GM19397 (cell line): ENCODE measurements around the gene HINFP.

Source experiments
- ATAC-seq: cut with Tn5 transposase; IDR thresholded peaks from one replicate; pipeline ENCODE4 v1.9.1; 2021; ENCODE audit warnings: mild to moderate bottlenecking, moderate library complexity; ENCODE audit not compliant: unreplicated experiment

HINFP gene, protein sequence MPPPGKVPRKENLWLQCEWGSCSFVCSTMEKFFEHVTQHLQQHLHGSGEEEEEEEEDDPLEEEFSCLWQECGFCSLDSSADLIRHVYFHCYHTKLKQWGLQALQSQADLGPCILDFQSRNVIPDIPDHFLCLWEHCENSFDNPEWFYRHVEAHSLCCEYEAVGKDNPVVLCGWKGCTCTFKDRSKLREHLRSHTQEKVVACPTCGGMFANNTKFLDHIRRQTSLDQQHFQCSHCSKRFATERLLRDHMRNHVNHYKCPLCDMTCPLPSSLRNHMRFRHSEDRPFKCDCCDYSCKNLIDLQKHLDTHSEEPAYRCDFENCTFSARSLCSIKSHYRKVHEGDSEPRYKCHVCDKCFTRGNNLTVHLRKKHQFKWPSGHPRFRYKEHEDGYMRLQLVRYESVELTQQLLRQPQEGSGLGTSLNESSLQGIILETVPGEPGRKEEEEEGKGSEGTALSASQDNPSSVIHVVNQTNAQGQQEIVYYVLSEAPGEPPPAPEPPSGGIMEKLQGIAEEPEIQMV

DNA sequence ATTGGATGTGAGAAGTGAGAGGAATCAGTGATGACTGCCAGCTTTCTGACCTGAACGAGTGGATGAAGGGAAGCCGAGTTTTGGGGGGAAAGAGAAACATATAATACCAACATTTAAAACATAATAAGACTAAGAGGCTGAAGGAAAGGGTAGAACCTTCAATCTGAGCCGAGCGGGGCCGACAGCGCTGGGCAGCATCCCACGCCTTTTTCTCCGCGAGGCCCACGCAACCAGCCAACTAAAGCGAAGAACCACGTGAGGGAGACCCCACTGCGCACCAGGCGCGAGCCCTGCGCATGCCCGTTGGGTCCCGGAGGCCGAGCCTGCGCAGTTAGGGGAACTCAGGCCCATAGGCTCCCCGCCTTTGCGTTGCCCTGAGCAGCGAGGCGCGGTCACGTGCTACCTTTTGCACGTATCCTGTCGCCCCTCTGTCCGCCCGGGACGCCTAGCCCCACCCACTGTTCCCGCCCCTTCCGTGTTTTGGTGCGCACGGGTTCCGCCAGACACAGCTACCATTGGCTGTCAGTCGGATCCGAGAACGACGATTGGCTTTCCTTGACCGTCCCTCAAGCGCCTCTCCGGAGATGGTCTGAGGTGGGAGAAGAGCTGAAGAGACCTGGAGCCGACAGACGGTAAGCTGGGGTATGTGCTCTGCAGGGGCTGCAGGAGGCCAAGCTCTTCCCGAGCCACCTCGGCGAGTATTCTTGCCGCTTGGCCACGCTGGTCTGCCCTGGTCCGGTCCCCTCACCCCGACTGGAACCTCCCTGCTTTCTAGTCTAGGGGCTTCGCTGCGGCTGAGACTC lies at the start of gene HINFP:
TSS of gene HINFP (plus strand) at position 573 of the 803 bp plus-strand sequence. CDS start 5,365 bp downstream, outside the sequence.
- ATAC-seq = peak; percentile 96

DNA sequence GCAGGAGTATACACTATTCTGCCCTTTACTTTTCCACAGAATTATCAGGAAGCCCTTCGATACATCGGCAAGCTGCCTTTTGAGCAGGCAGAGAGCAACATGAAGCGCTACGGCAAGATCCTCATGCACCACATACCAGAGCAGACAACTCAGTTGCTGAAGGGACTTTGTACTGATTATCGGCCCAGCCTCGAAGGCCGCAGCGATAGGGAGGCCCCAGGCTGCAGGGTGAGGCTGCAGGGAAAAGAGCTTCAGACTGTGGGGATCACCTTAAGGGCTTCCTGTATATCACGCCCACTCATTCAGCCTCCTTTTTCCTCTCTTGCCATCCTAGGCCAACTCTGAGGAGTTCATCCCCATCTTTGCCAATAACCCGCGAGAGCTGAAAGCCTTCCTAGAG lies 43.5 kb upstream of the HINFP start:
- ATAC-seq = no peak

DNA sequence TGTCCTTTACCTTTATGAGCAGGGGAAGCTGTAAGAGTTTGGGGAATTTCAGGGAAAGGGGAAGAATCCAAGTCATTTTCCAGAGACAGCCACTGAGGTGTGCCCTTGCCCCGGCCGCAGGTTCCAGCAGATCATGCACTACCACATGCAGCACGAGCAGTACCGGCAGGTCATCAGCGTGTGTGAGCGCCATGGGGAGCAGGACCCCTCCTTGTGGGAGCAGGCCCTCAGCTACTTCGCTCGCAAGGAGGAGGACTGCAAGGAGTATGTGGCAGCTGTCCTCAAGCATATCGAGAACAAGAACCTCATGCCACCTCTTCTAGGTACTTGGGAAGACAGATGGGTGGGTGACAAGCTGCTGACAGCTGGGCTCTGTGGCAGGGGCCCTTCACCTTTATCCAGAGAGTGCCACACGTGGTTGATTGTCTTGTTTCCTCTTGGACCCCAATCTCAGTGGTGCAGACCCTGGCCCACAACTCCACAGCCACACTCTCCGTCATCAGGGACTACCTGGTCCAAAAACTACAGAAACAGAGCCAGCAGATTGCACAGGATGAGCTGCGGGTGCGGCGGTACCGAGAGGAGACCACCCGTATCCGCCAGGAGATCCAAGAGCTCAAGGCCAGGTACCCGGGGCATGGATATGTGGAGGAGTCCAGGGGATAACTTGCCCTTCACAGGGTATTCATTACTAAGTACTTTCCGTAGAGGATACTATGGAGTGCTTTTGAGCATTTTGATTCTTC lies 42.5 kb upstream of the HINFP start:
- ATAC-seq = no peak

DNA sequence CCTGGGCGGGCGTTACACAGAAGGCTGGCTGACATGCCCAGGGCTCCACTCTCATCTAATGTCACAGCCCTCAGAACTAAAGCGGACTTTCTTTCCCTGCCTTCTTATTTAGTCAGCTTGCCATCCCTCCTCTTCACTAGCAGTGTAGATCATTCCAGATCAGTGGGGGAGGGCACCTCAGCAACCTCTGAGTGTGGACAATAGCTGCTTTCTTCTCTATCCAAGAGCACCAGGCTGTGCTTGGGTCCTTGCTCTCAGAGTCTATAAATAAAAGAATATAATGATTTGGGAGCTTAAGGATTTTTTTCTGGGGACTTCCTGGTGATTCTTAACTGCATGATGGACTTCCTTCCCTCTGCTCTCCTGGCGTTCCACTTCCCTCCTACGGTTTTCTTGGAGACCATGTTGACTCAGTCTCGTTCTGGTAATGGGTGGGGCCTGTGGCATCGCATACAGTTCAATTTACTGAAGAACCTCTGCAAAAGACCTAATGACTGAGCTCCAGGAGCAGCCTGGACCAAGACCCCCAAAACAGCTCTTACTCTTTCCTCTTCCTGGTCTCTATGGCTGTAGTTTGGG lies 39.6 kb upstream of the HINFP start:
- ATAC-seq = no peak

DNA sequence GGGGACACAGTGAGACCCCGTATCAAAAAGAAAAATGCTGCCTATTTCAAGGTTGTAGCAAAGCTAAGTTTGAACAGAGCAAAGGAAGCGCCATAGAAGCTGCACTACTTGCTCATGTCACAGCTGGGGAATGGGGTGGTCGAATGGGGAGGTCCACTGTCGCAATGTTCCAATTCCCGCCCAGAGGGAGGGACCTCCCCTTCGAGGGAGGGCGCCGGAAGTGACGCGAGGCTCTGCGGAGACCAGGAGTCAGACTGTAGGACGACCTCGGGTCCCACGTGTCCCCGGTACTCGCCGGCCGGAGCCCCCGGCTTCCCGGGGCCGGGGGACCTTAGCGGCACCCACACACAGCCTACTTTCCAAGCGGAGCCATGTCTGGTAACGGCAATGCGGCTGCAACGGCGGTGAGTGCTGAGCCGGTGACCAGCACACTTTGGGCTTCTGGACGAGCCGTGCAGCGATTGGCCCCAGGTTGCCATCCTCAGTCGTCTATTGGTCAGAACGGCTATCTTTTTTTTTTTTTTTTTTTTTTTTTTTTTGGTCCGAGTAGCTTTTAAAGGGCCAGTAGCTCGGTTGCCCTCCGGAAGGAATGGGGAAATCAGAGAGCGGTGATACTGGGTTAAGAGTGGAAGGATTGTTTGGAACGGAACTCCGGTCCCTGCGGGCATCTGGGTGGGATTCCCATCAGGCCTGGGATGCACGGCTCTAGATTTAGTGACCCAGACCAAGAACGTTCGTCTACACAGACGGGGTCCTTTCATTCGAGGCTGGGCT lies 36.5 kb upstream of the HINFP start, which contains the start of gene HMBS:
TSS of gene HMBS (plus strand) at position 219 of the 774 bp plus-strand sequence. CDS start at position 372, 153 bp downstream.
- peak; percentile 92 for ATAC-seq

DNA sequence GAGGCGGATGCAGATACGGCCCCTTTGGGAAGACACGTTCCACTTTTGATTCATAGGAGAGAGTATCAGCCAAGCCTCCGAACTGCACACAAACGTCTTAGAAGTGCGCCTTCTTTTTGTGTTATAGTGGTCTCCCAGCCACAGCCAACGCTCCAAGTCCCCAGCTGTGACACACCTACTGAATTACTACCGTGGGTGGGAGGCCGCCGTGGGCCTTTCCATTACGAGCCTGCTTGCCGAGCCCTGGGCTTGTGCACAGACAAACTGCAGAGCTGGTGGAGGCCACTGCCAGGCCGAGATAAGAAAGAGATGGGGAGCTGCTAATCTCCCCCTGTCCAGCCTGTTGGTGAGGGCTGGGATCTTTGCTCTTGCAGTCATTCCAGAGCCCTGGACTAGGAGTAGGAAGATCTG lies 35.9 kb upstream of the HINFP start:
- ATAC-seq = peak; percentile 12

DNA sequence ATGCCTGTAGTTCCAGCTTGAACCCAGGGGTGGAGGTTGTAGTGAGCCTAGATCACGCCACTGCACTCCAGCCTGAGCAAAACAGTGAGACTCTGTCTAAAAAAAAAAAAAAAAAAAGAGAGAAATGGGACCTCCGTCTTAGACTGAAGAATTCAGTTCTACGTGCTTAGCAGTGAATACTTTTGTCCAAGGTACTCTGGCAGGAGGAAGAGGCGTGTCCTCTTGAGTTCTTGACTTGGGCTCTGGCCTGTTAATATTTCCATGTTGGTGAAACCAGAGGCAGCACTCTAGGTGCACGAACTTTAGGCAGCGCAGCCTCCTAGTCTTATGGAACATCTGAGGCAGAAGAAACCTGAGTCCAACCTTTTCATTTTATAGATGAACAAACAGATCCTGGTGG lies 34.3 kb upstream of the HINFP start:
- no peak for ATAC-seq

DNA sequence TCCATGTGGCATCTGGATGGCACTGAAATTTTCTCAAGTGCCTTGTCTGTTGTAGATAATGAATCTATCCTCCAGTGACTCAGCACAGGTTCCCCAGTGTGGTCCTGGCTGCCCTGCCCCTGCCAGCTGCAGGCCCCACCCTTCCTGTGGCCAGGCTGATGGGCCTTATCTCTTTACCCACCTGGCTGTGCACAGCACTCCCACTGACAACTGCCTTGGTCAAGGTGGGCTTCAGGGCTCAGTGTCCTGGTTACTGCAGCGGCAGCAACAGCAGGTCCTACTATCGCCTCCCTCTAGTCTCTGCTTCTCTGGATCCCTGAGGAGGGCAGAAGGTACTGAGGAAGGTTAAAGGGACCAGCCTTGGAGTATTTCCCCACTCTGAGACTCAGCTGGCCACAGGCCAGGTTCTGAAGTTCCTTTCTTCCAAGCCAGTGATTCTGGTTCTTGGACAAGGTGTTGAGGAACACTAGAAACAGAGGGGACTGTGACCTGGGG lies 33.6 kb upstream of the HINFP start:
- no peak for ATAC-seq

DNA sequence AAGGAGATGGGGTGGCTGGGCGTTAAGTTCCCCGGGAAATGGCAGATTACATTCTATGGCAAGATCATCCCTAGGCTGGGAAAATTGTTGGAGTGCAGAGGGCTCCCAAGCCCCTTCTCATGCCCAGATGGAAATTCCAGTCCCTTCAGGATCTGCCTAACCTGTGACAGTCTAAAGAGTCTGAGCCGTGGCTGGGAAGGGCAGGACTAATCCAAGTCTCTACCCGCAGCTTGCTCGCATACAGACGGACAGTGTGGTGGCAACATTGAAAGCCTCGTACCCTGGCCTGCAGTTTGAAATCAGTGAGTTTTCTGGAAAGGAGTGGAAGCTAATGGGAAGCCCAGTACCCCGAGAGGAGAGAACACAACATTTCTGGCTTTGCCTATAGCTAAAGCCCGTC lies 33.0 kb upstream of the HINFP start:
- ATAC-seq = no peak

DNA sequence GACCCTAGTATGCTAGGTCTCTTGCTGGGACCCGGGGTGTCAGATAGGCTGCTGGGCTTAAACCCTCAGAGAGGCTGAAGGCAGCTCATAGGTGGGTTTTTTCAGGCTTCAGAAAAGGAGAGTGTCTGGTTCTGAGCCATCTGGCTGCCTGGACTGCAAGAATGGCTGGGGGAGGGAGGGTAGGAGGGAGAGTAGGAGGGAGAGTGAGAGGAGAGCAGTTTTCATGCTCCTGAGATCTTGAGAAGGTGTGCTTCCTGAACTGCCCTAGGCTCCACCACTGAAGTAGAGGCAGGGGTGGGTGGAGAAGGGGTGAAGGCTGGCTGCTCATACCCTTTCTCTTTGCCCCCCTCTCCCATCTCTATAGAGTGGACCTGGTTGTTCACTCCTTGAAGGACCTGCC lies 32.1 kb upstream of the HINFP start:
- no peak for ATAC-seq

DNA sequence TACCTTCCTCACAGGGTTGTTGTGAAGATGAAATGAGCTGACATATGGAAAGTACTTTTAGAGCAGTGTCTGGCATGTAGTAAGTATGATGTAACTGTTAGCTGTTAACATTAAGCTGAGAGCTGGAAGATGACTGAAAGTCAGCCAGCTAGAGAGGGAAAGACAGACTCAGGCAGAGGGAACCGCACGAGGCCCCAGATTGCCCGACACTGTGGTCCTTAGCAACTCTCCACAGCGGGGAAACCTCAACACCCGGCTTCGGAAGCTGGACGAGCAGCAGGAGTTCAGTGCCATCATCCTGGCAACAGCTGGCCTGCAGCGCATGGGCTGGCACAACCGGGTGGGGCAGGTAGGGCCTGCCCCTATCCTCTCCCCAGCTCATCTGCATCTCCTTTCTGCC lies 30.2 kb upstream of the HINFP start:
- no peak for ATAC-seq

DNA sequence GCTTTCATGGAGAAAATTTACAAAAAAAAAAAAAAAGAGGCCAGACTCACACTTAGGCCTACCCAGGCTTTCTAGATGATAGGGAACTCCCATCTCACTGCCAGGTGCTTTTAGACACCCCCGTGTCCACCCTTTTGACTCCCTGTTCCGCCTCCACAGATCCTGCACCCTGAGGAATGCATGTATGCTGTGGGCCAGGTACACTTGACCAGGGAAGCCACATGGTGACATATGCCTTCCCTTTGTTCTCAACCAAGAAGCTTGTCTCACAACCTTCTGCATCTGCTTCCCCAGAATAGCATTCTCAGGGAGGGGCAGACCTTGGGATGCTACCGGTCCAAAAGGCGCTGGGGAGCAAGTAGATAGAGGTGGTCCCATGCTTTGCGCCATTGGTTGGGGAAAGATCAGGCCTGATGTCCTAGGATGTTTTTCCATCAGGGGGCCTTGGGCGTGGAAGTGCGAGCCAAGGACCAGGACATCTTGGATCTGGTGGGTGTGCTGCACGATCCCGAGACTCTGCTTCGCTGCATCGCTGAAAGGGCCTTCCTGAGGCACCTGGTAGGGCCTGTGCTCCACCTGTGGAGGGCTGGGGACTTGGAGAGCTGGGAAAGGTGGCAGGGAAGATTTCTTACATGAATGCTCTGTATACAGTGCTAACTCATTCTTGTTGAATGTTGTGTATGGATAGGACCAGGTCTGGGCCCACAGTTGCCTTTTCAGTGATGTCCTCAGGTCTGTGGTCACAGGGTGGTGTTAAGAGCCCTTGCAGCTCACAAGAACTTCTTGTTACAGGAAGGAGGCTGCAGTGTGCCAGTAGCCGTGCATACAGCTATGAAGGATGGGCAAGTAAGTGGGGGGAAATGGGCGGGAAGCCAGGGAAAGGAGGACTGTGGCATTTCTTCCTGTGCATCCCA lies 29.2 kb upstream of the HINFP start:
- no peak for ATAC-seq

DNA sequence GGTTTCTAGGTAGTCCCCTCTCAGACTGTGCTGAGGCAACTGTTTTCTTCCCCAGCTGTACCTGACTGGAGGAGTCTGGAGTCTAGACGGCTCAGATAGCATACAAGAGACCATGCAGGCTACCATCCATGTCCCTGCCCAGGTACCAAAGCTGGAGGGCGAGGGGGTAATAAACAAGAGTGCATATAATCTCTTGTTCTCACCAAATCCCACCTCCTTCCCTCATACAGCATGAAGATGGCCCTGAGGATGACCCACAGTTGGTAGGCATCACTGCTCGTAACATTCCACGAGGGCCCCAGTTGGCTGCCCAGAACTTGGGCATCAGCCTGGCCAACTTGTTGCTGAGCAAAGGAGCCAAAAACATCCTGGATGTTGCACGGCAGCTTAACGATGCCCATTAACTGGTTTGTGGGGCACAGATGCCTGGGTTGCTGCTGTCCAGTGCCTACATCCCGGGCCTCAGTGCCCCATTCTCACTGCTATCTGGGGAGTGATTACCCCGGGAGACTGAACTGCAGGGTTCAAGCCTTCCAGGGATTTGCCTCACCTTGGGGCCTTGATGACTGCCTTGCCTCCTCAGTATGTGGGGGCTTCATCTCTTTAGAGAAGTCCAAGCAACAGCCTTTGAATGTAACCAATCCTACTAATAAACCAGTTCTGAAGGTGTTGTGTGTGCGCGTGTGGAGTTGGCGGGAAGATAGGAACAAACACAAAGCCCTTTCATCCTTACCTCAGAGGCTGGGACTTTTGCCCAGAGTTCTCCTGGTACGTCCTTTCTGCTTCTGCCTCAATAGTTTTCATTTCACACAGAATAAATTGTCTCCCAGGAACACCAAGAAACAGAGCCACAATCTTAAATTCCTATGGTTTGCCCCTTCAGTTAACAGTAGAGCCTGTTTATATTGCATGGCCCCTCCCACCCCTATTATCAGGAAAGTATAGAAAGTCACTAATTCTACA lies 28.2 kb upstream of the HINFP start:
- ATAC-seq = no peak

DNA sequence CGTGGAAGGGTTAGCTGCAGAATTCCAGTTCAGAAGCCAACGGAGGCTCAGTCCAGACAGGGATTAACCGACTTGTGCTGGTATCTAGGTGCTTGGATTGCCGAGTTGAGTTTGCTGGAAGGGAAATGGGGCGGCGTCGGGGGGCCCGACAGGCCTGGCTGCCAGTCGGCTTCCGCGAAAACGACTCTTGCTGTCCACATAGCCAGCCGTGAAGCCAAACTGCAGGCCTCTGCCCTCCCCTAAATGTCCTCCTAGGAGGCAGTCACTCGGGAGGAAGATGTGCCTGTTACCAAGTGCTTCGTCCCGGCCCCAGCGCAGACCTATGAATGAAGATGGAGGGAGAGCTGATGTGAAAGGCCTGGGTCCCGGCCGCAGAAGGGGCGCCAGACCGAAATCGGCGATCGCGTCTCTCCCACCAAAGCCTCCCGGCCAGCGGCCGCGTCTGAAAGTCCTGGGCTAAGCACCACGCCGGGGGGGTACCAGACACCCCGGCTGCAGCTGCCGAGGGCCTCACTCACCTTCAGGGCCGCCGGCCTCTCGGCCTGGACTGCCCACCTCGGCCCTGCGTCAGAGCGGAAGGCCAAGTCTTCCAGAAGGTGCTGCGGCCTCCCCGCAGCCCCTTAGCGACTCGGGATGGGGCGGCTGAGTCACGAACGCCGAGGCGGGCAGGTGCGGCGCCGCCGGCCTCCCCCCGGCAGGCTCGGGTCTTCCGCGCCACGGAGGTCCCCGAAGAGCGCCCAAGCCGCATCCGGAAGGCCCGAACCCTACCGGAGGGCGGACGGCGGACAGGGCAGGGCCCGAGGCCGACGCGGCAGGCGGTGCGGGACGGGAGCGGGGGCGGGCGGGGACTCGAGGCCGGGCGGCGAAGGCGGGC lies 27.2 kb upstream of the HINFP start:
- ATAC-seq = peak; percentile 5

DNA sequence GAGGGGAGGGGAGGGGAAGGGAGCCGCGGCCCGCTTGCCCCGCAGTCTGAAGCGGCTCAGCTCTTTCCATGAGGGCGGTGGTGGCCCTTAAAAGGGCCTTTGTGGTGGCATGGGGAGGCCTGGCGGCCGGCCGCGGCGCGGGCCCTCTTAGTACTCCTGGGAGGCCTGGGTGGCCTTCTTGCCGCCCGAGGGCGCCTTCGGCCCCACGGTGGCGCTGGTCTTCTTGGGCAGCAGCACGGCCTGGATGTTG lies 26.6 kb upstream of the HINFP start:
- ATAC-seq = peak; percentile 41

DNA sequence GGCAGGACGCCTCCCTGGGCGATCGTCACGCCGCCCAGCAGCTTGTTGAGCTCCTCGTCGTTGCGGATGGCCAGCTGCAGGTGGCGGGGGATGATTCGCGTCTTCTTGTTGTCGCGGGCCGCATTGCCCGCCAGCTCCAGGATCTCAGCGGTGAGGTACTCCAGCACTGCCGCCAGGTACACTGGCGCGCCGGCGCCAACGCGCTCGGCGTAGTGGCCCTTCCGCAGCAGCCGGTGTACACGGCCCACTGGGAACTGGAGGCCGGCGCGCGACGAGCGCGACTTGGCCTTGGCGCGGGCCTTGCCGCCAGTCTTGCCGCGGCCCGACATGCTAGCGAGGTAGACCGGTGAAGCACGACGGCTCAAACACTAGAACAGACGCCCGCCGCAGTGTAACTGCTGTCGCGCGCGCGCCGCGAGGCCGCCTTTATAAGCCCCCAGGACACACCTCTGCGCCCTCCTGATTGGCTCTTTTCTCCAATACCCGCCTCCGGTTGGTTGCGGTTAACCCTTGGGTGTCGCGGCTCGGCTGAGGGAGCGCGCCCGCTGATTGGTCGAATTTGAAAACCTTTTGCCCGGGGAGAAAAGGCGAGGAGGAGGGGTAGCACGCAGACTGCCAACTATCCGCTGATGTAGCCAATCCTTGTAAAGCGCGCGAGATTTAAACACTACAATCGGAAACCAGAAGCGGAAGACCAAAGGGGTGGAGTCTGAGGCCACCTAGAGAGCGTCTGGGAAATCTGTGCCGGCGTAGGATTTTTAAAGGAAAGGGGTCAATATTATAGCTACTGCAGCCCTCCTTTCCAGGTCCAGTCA lies 26.1 kb upstream of the HINFP start:
- peak; percentile 76 for ATAC-seq
